Measurements from ENCODE around the gene AKAP13. TPM values are rescaled to one million over a fixed set of nuclear protein-coding genes. Genes with fewer than 3 reads are reported as not detected.

AKAP13 gene
- polyA plus RNA-seq, 1 of the 3 experiments (the other 2 are of a cell fraction), result 8.4 TPM

DNA sequence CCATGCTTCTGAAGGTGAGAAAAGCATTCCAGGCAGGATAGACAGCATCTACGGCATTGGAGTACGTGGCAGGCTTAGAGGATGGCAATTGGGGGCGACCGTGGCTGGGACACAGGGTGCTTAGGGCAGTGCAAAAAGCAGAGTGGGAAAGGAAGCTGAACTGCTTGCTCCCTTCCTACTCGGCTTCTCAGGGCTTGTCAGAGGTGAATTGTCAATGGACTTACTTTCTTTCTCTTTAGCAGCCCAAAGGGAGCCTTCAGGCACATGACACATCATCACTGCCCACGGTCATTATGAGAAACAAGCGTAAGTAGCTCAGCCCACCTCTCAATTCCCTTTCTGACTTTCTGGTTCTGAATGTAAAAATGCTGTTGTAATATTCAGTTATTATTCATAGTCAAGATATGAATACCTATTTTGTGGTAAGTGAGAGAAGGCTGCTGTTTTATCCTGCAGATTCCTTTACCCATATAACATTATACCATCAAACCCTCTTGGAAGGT is 330.0 kb downstream of the AKAP13 start (continued):
- TF ChIP-seq GABPA (IDR thresholded peaks at IDR 0.05; ENCODE audit: low read depth) (no peak), RCOR1 (IDR thresholded peaks at IDR 0.05; ENCODE audit: low read length) (no peak), NRF1 (IDR thresholded peaks at IDR 0.05; ENCODE audit: low read depth, low read length) (no peak), NFIC (IDR thresholded peaks at IDR 0.05; ENCODE audit: borderline replicate concordance) (no peak)

DNA sequence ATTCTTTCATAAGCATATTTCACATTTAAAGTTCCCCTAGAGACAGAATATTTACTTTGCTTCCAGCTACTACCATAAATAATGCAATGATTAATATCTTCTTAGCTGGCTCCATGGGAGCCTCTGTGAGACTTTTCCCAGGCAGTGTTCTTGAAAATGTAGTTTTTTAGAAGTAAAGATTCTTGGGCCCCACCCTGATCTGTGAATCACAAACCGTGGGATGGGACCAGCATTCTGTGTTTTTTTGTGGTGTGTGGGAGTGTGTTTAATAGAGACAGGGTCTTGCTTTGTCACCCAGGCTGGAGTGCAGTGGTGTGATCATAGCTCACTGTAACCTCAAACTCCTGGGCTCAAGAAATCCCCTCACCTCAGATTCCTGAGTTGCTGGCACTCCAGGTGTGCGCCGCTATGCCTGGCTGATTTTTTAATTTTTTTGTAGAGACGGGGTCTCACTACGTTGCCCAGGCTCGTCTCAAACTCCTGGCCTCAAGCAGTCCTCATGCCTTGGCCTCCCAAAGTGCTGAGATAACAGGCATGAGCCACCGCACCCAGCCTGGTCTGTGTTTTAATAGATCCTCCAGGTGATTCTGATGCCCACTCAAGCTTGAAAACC is 331.3 kb downstream of the AKAP13 start:
- Histone ChIP-seq H3K27ac (ENCODE audit: low read depth in 2 of 2, low read length in 1 of 2) (no peak overlapping the region), H3K36me3 (replicated peaks in 1 of 2; ENCODE audit: control insufficient read depth in 1 of 2, insufficient read depth in 2 of 2, low read length in 1 of 2) (peaks cover 14 to 29% of the 10 kb centered on the region in 2 experiments), H3F3A (replicated peaks; ENCODE audit: insufficient read depth) (no peaks in the 10 kb centered on the region), H3K9me3 (no peaks in the 10 kb centered on the region), H3K27me3 (ENCODE audit: insufficient read depth) (no peaks in the 10 kb centered on the region), H3K4me3 (ENCODE audit: low read depth in 2 of 2, low read length in 1 of 2) (no peak overlapping the region), H3K9ac (no peak overlapping the region), H3K79me2 (ENCODE audit: insufficient read depth) (no peaks in the 10 kb centered on the region), H3K4me1 (ENCODE audit: control insufficient read depth in 1 of 2, insufficient read depth in 2 of 2, low read depth in 1 of 2, low read length in 1 of 2) (peaks cover 0 to 14% of the 10 kb centered on the region in 2 experiments; a peak in 3 of 4 replicates), H4K20me1 (ENCODE audit: insufficient read depth) (no peaks in the 10 kb centered on the region), H2AFZ (ENCODE audit: low read depth) (no peak overlapping the region), H3K4me2 (no peak overlapping the region), H3K9me2 (no peaks in the 10 kb centered on the region)
- POLR2A ChIA-PET, result no interaction called here
- 98% methylated on average over 7 of the region's 7 CpGs for WGBS (ENCODE audit: low lambda C conversion rate)
- no peak for TF ChIP-seq FOSL2 (IDR thresholded peaks at IDR 0.05; ENCODE audit: borderline replicate concordance, low read depth)
- no peak for TF ChIP-seq SMC3 (IDR thresholded peaks at IDR 0.05; ENCODE audit: low read depth, low read length)
- TF ChIP-seq EZH2phosphoT487 (IDR thresholded peaks at IDR 0.05; ENCODE audit: borderline replicate concordance, low read depth), result no peak
- TF ChIP-seq, protein P1, sequence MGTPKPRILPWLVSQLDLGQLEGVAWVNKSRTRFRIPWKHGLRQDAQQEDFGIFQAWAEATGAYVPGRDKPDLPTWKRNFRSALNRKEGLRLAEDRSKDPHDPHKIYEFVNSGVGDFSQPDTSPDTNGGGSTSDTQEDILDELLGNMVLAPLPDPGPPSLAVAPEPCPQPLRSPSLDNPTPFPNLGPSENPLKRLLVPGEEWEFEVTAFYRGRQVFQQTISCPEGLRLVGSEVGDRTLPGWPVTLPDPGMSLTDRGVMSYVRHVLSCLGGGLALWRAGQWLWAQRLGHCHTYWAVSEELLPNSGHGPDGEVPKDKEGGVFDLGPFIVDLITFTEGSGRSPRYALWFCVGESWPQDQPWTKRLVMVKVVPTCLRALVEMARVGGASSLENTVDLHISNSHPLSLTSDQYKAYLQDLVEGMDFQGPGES (IDR thresholded peaks at IDR 0.05; ENCODE audit: low read depth, low read length), result no peak
- no peak for TF ChIP-seq RCOR1 (IDR thresholded peaks at IDR 0.05; ENCODE audit: low read length)
- TF ChIP-seq EP300 (IDR thresholded peaks at IDR 0.05; ENCODE audit: borderline replicate concordance in 1 of 2, low read depth in 1 of 2, low read length in 1 of 2), result no peak
- no peak for TF ChIP-seq TEAD4 (IDR thresholded peaks at IDR 0.05; ENCODE audit: borderline replicate concordance, insufficient read depth)
- TF ChIP-seq, protein P2, sequence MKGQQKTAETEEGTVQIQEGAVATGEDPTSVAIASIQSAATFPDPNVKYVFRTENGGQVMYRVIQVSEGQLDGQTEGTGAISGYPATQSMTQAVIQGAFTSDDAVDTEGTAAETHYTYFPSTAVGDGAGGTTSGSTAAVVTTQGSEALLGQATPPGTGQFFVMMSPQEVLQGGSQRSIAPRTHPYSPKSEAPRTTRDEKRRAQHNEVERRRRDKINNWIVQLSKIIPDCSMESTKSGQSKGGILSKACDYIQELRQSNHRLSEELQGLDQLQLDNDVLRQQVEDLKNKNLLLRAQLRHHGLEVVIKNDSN (IDR thresholded peaks at IDR 0.05; ENCODE audit: borderline replicate concordance, low read depth), result no peak
- TF ChIP-seq RXRA (IDR thresholded peaks at IDR 0.05; ENCODE audit: borderline replicate concordance, low read depth), result no peak
- CTCF ChIA-PET, result interaction anchor here (1.1 to 1.9 kb wide), 3 partner anchors 18 to 226 kb away, joined by 3 to 4 read pairs (median 4); no protein-coding TSS in a partner anchor
- no peak for DNase-seq

DNA sequence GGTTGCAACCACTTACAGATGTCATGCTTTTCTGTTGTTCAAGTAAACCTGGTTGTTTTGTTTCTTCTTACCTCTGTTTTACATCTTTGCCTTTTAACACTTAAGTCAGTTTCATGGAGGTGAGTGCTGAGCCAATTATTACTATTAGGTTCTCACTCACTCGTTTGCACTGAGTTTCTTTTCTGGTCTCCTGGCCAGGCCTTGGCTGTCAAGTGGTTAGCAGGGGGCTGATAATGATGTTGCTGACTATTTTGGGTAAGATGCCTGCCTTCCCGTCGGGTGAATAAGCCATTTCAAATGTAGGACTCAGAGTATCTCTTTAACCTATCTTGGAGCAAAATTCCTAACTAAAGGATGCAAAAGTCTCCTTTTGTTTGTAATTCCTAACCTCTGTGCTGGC is 335.9 kb downstream of the AKAP13 start:
- H3K79me2 ChIP-seq (ENCODE audit: insufficient read depth), result no peaks in the 10 kb centered on the region
- no peaks in the 10 kb centered on the region for H3K4me1 ChIP-seq (ENCODE audit: control insufficient read depth in 1 of 2, insufficient read depth in 2 of 2, low read depth in 1 of 2, low read length in 1 of 2)
- no peaks in the 10 kb centered on the region for H3K9me2 ChIP-seq
- no peaks in the 10 kb centered on the region for H4K20me1 ChIP-seq (ENCODE audit: insufficient read depth)
- H3K4me2 ChIP-seq, result no peak overlapping the region
- no peaks in the 10 kb centered on the region for H3K27me3 ChIP-seq (ENCODE audit: insufficient read depth)
- ChIA-PET POLR2A (no interaction called here), CTCF (no interaction called here)
- DNase-seq, result no peak
- no peak overlapping the region for H3K9ac ChIP-seq
- no peak overlapping the region for H3K4me3 ChIP-seq (ENCODE audit: low read depth in 2 of 2, low read length in 1 of 2)
- H3K27ac ChIP-seq (ENCODE audit: low read depth in 2 of 2, low read length in 1 of 2), result no peak overlapping the region
- H3K36me3 ChIP-seq (replicated peaks in 1 of 2; ENCODE audit: control insufficient read depth in 1 of 2, insufficient read depth in 2 of 2, low read length in 1 of 2), result peaks cover 40 to 50% of the 10 kb centered on the region in 2 experiments
- whole genome bisulfite sequencing (ENCODE audit: low lambda C conversion rate), result 90% methylated on average over 3 of the region's 3 CpGs
- no peak overlapping the region for H2AFZ ChIP-seq (ENCODE audit: low read depth)
- no peaks in the 10 kb centered on the region for H3K9me3 ChIP-seq
- H3F3A ChIP-seq (replicated peaks; ENCODE audit: insufficient read depth), result no peaks in the 10 kb centered on the region
- TF ChIP-seq GATA2 (CRISPR knock-in tag; IDR thresholded peaks at IDR 0.05) (no peak), ZBTB33 (IDR thresholded peaks at IDR 0.05; ENCODE audit: borderline replicate concordance, low read depth) (no peak), FOXJ3 (CRISPR knock-in tag; IDR thresholded peaks at IDR 0.05) (no peak), RXRA (IDR thresholded peaks at IDR 0.05; ENCODE audit: borderline replicate concordance, low read depth) (no peak), GABPA (IDR thresholded peaks at IDR 0.05; ENCODE audit: low read depth) (no peak), NFIC (IDR thresholded peaks at IDR 0.05; ENCODE audit: borderline replicate concordance) (no peak), EP300 (IDR thresholded peaks at IDR 0.05; ENCODE audit: borderline replicate concordance in 1 of 2, low read depth in 1 of 2, low read length in 1 of 2) (no peak), RAD21 (IDR thresholded peaks at IDR 0.05; ENCODE audit: low read length) (no peak)
- TF ChIP-seq, protein P1 (IDR thresholded peaks at IDR 0.05; ENCODE audit: low read depth, low read length), result no peak

Measured in SK-N-SH (cell line).